GM18517 (cell line): ENCODE data around the gene DERA.
"Not testable (repeated sequence)": the region's sequence is repeated elsewhere in the genome, so short reads cannot be mapped to it uniquely, and the experiment has no call there.

Experiments used
- ATAC-seq: cut with Tn5 transposase; IDR thresholded peaks from one replicate; pipeline ENCODE4 v1.9.1; 2021; ENCODE audit warnings: mild to moderate bottlenecking, moderate library complexity; ENCODE audit not compliant: unreplicated experiment

Gene DERA

DNA sequence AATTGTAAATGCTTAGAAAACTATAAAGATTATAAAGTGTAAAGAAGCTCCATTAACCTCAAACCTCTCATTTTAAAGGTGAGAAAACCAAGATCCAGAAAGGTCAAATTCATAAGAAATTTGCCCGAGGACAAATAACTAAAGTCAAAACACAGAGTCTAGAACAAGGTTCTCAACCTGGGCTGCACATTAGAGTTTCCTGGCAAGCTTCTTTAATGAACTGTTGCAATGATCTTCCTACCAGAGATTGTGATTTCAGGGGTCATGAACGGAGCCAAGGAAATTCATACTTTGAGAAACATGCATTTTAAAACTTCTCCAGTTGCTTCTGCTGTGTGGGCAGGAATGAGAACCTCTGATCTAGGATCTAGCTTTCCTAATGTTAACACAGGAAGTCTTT is 86.8 kb downstream of the DERA start:
- no peak for ATAC-seq

DNA sequence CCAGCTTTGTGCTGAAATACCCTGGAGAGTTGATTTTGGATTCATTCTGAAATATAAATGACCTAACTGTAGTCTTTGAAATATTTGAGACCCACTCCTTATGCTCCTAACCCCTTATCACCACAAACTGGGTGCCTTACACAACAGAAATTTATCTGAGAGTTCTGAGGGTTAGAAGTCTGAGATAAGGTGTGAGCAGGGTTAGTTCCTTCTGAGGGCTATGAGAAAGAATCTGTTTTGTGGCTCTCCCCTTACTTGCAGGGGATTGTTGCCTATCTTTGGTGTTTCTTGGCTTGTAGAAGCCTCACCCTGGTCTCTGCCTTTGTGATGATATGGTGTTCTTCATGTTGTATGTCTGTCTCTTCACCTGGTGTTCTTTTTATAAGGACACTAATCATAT is 91.7 kb downstream of the DERA start:
- no peak for ATAC-seq

DNA sequence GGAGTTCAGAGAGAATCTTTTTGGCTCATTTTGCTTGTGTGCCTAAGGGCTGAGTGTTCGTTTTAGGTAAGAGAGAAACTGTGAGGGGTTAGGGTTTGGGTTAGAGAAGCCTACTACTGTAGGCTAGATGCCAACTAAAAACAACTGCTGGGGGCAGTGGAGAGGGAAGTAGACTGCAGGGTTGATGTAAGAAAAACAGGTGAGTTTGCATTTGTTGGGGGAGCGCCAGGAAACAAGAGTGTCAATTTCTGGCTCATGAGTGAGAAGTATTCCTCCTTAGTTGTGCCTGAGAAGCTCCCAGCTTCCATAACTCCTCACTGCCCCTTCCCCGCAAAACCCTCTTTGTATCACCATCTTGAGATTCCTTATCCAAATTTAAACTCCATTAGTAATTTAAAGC is 92.3 kb downstream of the DERA start:
- no peak for ATAC-seq

DNA sequence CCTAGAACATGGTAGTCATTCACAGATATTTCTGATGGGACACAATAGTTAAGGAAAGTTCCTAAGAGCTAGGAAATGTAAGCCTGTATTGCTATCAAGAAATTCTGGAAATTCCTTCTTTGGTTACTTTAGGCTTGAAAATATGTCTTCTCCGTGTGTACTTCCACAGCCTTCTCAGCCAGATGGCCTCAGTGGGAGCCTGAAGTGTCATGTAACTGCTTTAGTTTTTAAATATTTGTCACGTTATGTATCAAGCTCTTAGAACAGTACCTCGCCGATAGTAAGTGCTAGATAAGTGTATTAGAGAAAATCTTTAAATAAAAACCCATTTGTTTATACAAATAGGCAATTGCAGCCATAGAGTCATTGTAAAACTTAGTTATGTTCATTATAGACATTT is 95.6 kb downstream of the DERA start:
- ATAC-seq: no peak

DNA sequence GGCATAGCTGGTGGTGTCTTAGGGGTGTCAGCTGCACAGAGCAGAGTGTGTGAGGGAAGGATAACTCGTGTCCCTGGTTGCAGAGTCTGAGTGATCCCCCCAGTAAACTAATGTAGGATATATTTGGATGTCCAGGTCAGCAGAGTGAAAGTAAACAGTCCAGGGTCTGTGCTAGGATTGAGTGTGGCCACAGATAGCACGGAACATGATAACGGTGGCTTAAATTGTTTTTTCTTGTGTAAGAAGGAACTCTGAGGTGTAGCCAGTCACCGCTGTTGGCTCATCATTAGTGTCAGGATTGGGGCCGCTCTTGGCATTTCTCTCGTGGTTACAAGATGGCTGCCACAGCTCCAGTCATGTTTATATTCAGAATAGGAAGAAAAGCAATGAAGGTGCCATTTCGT is 97.3 kb downstream of the DERA start:
- no peak for ATAC-seq

DNA sequence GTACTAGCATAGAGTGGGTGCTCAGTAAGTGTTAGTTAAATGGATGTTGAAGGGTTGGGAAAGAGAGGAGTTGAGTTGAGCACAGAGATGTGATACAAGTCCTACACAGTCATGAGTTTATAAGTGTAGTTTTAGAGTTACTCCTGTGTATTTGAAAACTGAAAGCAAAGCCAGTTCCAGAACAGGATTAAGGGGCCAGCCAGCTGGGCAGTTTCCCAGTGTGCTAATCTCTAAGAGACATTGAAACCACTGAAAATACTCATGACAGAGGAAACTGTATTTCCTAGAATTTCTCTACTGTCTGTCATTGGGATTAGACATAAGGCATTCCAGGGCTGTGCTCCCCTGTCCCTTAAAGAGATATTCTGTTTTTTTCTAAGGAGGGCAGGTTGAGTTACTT is 101.0 kb downstream of the DERA start:
- ATAC-seq: no peak

DNA sequence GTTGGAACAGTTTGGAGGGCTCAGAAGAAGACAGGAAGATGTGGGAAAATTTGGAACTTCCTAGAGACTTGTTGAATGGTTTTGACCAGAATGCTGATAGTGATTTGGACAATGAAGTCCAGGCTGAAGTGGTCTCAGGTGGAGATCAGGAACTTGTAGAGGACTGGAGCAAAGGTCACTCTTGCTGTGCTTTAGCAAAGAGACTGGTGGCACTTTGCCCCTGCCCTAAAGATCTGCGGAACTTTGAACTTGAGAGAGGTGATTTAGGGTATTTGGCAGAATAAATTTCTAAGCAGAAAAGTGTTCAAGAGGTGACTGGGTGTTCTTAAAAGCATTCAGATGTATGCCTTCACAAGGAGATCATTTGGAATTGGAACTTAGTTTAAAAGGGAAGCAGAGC is 102.6 kb downstream of the DERA start:
- ATAC-seq: not testable (repeated sequence)

DNA sequence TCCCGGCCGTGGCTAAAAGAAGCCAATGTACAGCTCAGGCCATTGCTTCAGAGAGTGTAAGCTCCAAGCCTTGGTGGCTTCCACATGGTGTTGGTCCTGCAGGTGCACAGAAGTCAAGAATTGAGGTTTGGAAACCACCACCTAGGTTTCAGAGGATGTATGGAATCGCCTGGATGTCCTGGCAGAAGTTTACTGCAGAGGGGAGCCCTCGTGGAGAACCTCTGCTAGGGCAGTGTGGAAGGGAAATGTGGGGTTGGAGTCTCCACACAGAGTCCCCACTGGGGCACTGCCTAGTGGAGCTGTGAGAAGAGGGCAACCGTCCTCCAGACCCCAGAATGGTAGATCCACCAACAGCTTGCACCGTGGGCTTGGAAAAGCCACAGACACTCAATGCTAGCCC is 103.3 kb downstream of the DERA start:
- not testable (repeated sequence) for ATAC-seq

DNA sequence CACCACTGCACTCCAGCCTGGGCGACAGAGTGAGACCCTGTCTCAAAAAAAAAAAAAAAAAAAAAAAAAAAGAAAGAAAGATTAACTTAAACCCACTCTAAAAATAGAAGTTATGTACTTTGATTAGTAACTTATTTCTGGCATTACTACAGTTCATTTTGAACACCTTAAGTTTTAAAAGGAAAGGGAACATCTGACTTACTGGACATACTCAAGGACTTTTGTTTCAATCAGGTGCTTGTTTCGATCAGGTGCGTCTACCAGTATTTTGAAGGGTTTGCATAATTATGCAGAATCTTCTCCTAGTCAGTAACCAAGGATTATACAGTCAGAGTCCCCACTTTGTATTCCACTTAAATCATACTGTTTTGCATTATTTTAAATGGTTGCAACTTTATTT is 105.6 kb downstream of the DERA start:
- no peak for ATAC-seq

DNA sequence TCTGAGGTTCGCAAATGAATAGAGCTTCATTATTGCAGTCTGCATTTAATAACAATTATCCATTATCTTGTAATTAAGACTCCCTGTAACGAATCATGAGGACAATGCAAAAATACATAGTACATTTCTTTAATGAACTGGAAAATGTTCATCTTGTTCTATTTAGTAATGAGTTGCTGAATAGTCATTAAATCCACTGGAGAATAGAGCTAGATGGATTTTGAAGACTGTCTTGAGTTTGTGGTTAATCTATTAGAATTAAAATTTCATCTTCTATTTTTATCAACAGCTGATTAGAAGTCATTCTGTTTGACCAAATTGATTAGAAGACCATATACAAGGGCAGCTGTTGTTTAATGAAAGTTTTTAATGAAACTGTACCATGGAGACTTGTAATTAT is 107.2 kb downstream of the DERA start:
- no peak for ATAC-seq

DNA sequence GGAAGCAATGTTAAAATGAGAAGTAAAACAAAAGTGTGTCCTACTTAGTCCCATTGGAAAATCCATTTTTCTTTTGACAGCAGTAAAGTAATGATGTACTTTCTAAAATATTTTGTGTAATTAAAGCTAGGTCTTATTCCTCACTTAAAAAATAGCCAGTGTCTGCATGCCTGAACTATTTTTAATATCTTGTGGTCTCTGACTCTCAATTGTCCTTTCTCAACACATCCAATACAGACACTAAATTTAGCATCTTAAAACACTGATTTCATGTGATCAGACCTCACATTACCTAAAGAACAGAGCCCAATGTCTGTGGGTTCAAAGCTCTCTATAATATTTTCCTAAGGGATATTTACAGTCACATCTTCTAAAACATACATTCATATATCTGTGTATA is 108.0 kb downstream of the DERA start:
- no peak for ATAC-seq

DNA sequence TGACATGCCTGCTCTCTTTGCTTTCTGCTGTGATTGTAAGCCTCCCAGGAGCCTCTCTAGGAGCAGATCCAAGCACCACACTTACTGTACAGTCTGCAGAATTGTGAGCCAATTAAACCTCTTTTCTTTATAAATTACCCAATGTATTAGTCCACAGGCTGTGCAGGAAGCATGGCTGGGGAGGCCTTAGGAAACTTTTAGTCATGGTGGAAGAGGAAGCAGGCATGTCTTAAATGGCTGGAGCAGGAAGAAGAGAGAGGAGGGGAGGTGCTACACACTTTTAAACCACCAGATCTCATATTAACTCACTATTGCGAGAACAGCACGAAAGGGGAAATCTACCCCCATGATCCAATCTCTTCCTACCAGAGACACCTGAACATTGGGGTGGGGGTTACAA is 108.9 kb downstream of the DERA start:
- no peak for ATAC-seq

DNA sequence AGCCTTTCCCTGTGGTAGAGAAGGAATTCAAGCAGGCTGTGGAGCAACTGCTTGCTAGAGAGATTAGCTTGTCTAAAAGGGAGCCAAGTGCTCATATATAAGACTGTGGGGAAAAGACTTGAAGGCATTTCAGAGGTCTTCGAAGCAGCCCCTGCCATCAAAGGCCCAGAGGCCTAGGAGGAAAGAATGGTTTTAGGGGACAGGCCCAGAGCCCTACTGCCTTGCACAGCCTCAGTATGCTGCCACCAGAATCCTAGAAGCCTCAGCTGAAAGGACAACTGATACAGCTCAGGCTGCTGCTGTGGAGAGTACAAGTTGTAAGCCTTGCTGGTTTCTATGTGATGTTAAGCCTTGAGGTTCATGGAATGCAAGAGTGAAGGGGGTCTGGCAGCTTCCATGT is 109.9 kb downstream of the DERA start:
- no peak for ATAC-seq

DNA sequence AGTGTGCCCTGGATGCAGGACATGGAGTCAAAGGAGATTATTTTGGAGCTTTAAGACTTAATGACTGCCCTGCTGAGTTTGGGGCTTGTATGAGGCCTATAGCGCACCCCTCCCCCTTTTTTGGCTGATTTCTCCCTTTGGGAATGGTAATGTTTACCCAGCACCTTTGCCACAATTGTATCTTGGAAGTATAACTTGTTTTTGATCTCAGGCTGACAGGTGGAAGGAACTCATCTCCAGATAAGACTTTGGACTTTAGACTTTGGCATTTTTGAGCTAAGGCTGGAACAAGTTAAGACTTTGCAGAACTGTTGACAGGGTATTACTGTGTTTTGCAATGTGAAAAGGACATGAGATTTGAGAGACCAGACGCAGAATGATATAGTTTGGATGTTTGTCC is 110.5 kb downstream of the DERA start:
- ATAC-seq: no peak

DNA sequence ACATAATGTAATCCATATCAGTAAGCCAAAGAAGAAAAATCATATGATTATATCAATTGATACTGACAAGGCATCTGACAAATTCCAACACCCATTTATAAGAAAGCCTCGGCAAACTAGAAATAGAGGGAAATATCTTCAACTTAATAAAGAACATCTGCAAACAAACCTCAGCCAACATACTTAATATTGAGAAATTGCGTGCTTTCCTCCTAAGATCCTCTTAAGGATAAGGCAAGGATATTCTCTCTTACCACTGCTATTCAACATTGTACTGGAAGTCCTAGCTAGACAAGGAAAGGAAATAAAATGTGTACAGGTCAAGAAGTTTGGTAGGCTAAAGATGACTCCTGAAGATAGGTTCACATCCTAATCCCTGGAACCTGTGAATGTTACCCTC is 115.9 kb downstream of the DERA start:
- ATAC-seq: no peak

DNA sequence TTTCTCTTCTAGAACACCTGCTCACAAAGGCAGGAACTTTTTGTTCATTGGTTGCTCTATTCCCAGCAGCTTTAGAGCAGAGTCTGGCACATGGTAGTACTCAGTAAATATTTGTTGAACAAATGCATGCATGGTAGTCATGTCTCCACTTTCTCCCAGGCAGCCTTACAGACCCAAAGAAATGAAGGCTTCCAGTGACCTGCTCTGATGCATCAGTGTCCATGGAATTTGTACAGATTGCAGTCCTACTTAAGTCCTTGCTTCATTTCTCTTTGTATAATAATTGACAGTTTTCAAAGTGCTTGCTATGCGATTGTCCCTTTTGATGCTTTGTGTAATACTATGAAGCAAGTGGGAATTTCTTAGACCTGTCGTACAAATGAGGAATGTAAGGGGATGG is 119.6 kb downstream of the DERA start:
- no peak for ATAC-seq

DNA sequence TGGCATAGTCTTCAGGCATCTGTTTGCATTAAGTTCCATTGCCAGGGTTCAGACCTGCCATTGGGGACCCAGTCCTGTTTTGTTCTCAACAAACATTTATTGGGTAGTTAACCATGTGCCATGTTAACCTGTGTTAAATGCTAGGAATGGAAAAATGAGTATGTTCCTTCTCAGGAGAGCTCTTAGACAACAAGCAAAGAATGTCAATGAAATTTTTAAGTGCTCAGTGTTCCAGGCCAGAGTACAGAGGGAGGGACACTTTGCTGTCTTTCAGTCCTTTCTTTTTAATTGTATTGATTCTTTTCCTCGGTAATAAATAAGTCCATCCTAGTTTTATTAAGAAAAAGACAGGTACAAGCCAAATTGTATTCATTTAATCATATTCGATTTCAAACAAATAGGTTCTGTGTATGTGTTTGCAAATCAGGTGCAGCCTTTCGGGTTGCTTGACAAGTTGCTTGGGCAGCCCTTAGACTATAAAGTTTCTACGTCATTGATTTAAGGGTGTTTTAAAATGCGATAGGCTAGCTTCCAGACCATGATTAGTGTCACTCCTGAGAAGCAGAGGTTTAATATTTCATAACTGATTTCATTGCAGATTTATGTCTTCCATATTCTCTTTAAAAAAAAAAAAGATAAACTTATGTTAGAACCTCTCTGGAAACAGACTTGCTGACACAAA is 123.1 kb downstream of the DERA start:
- ATAC-seq: no peak

DNA sequence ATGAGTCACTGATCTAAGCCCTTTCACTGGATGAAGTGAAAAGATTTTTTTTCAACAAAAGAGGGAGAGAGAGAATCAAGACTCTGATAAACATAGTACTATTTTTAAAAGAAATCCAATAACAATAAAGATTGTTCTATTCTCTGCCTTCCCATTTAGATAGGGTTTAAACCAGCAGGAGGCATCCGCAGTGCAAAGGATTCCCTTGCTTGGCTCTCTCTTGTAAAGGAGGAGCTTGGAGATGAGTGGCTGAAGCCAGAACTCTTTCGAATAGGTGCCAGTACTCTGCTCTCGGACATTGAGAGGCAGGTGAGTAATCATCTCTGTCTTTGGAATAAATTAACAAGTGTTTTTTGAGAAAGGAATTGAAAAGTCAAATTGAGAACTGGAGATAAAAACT is 124.9 kb downstream of the DERA start:
- ATAC-seq: no peak

DNA sequence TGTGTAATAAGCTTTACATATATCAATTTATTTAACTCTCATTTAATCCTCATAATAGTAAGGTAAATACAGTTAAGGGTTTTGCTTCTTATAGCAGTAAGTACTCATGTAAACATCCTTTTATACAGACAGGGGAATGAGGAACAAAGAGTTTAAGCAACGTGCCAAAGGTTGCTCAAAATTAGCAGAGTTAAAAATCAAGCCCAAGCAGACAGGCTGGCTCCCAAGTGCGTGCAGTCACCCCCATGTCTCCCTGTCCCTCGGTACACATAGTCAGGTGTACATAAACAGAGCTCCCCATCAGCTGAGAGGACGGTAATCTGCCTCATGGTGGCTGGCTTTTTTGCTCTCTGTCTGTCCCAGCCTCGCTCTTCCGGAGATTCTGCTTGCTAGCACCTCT is 126.4 kb downstream of the DERA start:
- ATAC-seq: no peak

DNA sequence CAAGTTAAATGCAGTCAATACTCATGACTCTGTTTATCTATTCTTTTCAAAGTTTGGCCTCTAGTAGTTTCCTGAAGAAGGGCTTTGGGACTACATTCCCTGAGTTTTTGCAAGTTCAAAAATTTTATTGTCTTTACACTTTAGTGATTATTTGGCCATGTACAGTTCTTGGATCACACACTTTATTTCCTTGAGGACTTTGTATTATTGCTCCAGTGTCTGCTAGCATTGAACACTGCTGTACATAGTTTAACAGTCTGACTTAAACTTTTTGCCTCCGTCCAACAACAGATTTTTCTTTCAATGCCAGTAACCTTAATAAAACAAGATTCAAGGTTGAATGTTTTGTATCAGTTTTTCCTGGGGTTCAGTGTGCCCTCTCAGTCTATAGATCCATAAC is 132.3 kb downstream of the DERA start:
- no peak for ATAC-seq

DNA sequence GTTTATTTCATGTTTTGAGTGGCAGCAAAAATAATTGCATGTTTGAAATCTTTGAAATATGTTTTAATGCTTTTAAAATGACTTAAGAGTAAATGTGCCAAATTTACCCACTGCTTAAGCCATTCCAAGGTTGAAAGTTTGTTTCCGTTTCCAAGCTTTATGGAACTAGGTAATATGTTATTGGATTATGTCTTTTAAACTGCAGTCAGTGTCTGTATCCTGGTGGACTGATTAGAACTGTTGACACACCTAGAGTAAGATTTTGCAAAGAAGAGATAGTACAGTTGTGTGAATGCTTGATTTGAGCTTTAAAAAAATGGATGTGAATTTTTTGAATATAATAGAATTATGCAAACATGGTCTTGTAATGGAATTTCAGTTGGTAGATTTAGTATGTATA is 135.1 kb downstream of the DERA start:
- no peak for ATAC-seq

DNA sequence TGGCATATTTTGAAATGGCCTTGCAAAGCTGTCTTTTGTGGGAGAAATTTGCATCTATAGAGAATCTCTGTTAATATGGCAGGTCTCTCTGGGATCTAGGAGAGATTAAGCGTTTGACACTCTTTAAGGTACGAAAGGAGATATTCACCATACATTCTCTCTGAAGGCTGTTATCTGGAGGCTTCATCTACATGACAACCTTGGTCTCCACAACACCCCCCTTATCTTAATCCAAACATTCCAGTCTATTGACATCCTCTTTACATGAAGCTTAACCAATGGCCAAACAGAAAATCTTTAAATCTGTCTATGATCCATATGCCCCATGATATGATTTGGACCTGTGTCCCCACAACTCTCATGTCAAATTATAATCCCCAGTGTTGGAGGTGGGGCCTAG is 137.4 kb downstream of the DERA start:
- ATAC-seq: no peak

DNA sequence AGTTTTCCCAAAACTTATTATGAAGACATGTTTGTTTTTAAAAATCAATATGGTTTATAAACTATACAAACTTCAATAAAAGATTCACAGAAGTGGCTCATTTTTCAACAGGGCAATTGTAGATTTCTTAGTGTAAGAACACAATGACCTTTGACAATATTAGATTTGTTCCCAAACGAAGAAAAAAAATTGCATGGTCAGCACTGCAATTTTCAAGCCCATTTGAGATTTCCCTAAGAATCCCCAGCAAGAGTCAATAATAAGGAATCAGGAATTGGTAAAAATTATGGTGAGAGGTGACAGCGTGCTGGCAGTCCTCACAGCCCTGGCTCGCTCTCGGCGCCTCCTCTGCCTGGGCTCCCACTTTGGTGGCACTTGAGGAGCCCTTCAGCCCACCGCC is 145.8 kb downstream of the DERA start:
- ATAC-seq: no peak

DNA sequence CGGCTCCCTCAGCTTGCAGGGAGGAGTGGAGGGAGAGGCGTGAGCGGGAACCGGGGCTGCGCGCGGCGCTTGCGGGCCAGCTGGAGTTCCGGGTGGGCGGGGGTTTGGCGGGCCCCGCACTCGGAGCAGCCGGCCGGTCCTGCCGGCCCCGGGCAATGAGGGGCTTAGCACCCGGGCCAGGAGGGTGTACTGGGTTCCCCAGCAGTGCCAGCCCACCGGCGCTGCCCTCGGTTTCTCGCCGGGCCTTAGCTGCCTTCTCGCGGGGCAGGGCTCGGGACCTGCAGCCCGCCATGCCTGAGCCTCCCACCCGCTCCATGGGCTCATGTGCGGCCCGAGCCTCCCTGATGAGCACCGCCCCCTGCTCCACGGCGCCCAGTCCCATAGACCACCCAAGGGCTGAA is 146.2 kb downstream of the DERA start:
- ATAC-seq: not testable (repeated sequence)
